ENCODE measurements around the gene BACH2.
"Not testable (repeated sequence)": the region's sequence is repeated elsewhere in the genome, so short reads cannot be mapped to it uniquely, and the experiment has no call there.

BACH2 gene

DNA sequence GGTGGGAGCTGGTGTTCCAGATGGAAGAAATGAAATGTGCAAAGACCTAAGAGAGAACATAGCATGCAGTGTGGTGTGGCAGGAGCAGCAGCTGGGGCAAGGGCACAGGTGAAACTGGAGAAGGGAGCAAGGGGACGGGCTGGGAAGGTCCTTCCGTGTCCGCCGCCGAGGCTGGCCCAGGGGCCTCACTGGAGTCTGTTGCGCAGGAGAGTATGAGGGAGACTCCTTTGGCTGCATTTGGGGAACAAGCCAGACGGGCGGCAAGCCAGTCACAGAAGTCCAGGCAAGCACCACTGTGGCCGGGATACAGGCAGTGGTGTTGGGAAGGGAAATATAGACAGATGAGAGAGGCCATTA, 324.6 kb downstream of the BACH2 start:
- H3K4me3 Mint-ChIP-seq = peak overlapping the region; percentile 4
- no peaks in the 10 kb centered on the region for H3K9me3 Mint-ChIP-seq
- no peak for TF ChIP-seq CTCF (IDR thresholded peaks at IDR 0.05)
- peak overlapping the region; percentile 54 for H3K27ac Mint-ChIP-seq
- H3K27me3 Mint-ChIP-seq (ENCODE audit: low read depth, poor library complexity) = peaks cover 3% of the 10 kb centered on the region
- peaks cover 6% of the 10 kb centered on the region for H3K36me3 Mint-ChIP-seq (ENCODE audit: low read depth)
- peaks cover 12% of the 10 kb centered on the region for H3K4me1 Mint-ChIP-seq
- DNase-seq = no peak

GRCh38 chr6:89971338-89972024, 325.2 kb downstream of the BACH2 start:
- not testable (repeated sequence) for DNase-seq; H3K27me3 Mint-ChIP-seq (ENCODE audit: low read depth, poor library complexity); H3K9me3 Mint-ChIP-seq; H3K36me3 Mint-ChIP-seq (ENCODE audit: low read depth)
- peak overlapping the region; percentile 54 for H3K27ac Mint-ChIP-seq
- H3K4me1 Mint-ChIP-seq = peaks cover 12% of the 10 kb centered on the region
- peak overlapping the region; percentile 4 for H3K4me3 Mint-ChIP-seq

- peak; percentile 36 for DNase-seq
- Mint-ChIP-seq H3K36me3 (ENCODE audit: low read depth) (peaks cover 6% of the 10 kb centered on the region), H3K27ac (peak overlapping the region; percentile 34)
Measured at GRCh38 chr6:89970609-89971337, 325.9 kb downstream of the BACH2 start.

GRCh38 chr6:89970072-89970471, 326.6 kb downstream of the BACH2 start:
- TF ChIP-seq CTCF (IDR thresholded peaks at IDR 0.05) = no peak
- Mint-ChIP-seq H3K4me1 (peaks cover 12% of the 10 kb centered on the region), H3K27ac (no peak overlapping the region), H3K9me3 (no peaks in the 10 kb centered on the region), H3K36me3 (ENCODE audit: low read depth) (peaks cover 11% of the 10 kb centered on the region), H3K27me3 (ENCODE audit: low read depth, poor library complexity) (peaks cover 3% of the 10 kb centered on the region), H3K4me3 (no peak overlapping the region)
- DNase-seq = no peak

More at GRCh38 chr6:89970609-89971337, 325.9 kb downstream of the BACH2 start:
- Mint-ChIP-seq H3K27me3 (ENCODE audit: low read depth, poor library complexity) (peaks cover 3% of the 10 kb centered on the region), H3K4me1 (peaks cover 12% of the 10 kb centered on the region), H3K4me3 (no peak overlapping the region), H3K9me3 (no peaks in the 10 kb centered on the region)
- TF ChIP-seq CTCF (IDR thresholded peaks at IDR 0.05) = peak; percentile 42

DNA sequence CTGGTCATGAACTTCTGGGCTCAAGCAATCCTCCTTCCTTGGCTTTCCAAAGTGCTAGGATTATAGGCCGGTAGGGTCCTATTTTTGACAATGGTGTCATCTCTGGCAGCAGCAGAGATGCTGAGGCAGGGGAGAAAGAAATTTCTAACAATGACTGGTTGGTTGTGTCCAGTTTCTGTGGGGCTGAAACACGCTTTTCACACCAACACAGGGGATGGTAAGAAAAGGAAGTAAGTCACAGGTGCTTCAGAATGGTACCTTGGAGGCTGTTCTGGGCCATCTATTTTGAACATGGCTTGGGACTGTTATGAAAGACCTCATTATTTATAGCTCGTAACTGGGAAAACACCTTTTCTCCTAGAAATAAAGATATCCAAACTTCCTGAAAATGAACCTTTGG, 329.7 kb downstream of the BACH2 start:
- no peak for TF ChIP-seq CTCF (IDR thresholded peaks at IDR 0.05)
- no peaks in the 10 kb centered on the region for H3K9me3 Mint-ChIP-seq
- DNase-seq = no peak
- H3K4me3 Mint-ChIP-seq = no peak overlapping the region
- H3K36me3 Mint-ChIP-seq (ENCODE audit: low read depth) = peaks cover 9% of the 10 kb centered on the region
- H3K27ac Mint-ChIP-seq = no peak overlapping the region
- H3K27me3 Mint-ChIP-seq (ENCODE audit: low read depth, poor library complexity) = peaks cover 6% of the 10 kb centered on the region
- H3K4me1 Mint-ChIP-seq = no peaks in the 10 kb centered on the region

- no peak for TF ChIP-seq CTCF (IDR thresholded peaks at IDR 0.05)
- H3K27me3 Mint-ChIP-seq (ENCODE audit: low read depth, poor library complexity) = peaks cover 6% of the 10 kb centered on the region
Measured at GRCh38 chr6:89966228-89966544, 330.5 kb downstream of the BACH2 start.

More at GRCh38 chr6:89966228-89966544, 330.5 kb downstream of the BACH2 start:
- Mint-ChIP-seq H3K36me3 (ENCODE audit: low read depth) (peaks cover 6% of the 10 kb centered on the region), H3K4me1 (no peaks in the 10 kb centered on the region), H3K27ac (no peak overlapping the region), H3K9me3 (no peaks in the 10 kb centered on the region), H3K4me3 (no peak overlapping the region)
- no peak for DNase-seq

All from nephron progenitor cell (in vitro differentiated cells).